Activated CD4-positive, alpha-beta memory T cell treated with anti-CD3 and anti-CD28 coated beads, Interleukin-2, amount 10 ng/mL, durations not matched to agents 7 days and 5 days (primary cell): ENCODE measurements around the gene CD38. TPM values are rescaled to one million over a fixed set of nuclear protein-coding genes. Genes with fewer than 3 reads are reported as not detected.
"Not testable (repeated sequence)": the region's sequence is repeated elsewhere in the genome, so short reads cannot be mapped to it uniquely, and the experiment has no call there.

Experiments used
- CTCF ChIA-PET: fragments of 350-600 bp; sonication (Branson Sonifier 250); formaldehyde crosslinking; loops from one replicate; lab custom pipeline; 2021; ENCODE audit warnings: antibody characterized with exemption, inconsistent platforms; lab: Charles Lee
- POLR2A ChIA-PET: fragments of 350-600 bp; sonication (Branson Sonifier 250); formaldehyde crosslinking; loops from one replicate; lab custom pipeline; 2021; ENCODE audit warnings: antibody characterized with exemption; lab: Charles Lee
- DNase-seq: peaks from one replicate; pipeline ENCODE4 v3.0.0-alpha.2; 2020
- H3K27ac Mint-ChIP-seq: one replicate; pipeline ENCODE4 v1.8.0; 2021; ENCODE audit warnings: mild to moderate bottlenecking, mixed read lengths
- H3K27me3 Mint-ChIP-seq: one replicate; pipeline ENCODE4 v1.8.0; 2021; ENCODE audit warnings: mixed read lengths
- H3K36me3 Mint-ChIP-seq: one replicate; pipeline ENCODE4 v1.8.0; 2021; ENCODE audit warnings: low read depth, mixed read lengths
- H3K4me1 Mint-ChIP-seq: one replicate; pipeline ENCODE4 v1.8.0; 2021; ENCODE audit warnings: mixed read lengths
- H3K4me3 Mint-ChIP-seq: one replicate; pipeline ENCODE4 v1.8.0; 2021; ENCODE audit warnings: mild to moderate bottlenecking, mixed read lengths
- H3K9me3 Mint-ChIP-seq: one replicate; pipeline ENCODE4 v1.8.0; 2021; ENCODE audit warnings: mixed read lengths
- total RNA-seq, 2 experiments: library from RNA; stranded (reverse); gene quantifications; one replicate each; pipeline ENCODE4 v1.2.3, GENCODE V29; 2021

Gene CD38
- total RNA-seq, 2 experiments from 2014 or later = 128 TPM

DNA sequence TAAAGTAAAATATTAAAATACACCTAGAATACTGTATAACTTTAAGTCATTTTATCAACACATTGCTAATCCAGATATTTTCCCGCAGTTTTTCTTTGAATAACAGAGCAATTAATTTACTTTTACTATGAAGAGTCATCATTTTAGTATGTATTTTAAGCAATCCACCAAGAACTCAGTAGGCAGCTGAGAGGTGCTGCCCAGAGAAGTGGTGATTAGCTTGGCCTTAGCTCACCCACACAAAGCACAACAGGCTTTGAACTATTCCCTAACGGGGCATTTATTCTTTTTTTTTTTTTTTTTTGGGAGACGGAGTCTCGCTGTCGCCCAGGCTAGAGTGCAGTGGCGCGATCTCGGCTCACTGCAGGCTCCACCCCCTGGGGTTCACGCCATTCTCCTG is 74.4 kb downstream of the CD38 start:
- peaks cover 4% of the 10 kb centered on the region for H3K4me1 Mint-ChIP-seq
- H3K27me3 Mint-ChIP-seq = no peaks in the 10 kb centered on the region
- H3K27ac Mint-ChIP-seq = no peak overlapping the region
- CTCF ChIA-PET = no interaction called here
- POLR2A ChIA-PET = no interaction called here
- H3K4me3 Mint-ChIP-seq = no peak overlapping the region
- H3K9me3 Mint-ChIP-seq = no peaks in the 10 kb centered on the region
- no peak for DNase-seq
- peaks cover 55% of the 10 kb centered on the region for H3K36me3 Mint-ChIP-seq

DNA sequence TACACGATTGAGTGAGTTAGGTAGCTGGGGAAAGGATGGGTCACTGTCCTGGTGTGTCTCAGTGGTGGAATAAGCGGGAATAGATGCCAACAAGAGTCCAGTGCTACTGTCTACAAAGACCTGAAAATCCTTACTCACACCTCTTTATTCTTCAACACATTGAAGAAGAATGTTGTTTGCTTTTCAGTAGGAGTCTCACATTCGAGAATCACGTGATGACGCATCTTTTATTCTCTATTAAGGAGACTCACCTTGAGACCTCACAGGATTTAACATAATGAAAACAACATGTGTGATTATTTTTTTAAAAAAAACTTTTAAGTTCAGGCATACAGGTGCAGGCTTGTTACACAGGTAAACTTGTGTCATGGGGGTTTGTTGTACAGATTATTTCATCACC is 75.2 kb downstream of the CD38 start:
- Mint-ChIP-seq H3K27me3 (peaks cover 1% of the 10 kb centered on the region), H3K36me3 (peaks cover 47% of the 10 kb centered on the region), H3K27ac (no peak overlapping the region), H3K9me3 (no peaks in the 10 kb centered on the region), H3K4me1 (peaks cover 2% of the 10 kb centered on the region), H3K4me3 (no peak overlapping the region)
- CTCF ChIA-PET = no interaction called here
- POLR2A ChIA-PET = no interaction called here
- no peak for DNase-seq

- H3K9me3 Mint-ChIP-seq = no peaks in the 10 kb centered on the region
- peaks cover 8% of the 10 kb centered on the region for H3K27me3 Mint-ChIP-seq
- no peak for DNase-seq
- ChIA-PET POLR2A (no interaction called here), CTCF (interaction anchor here (0.8 to 1.1 kb wide), 2 partner anchors 24 to 51 kb away, joined by 3 to 4 read pairs; no protein-coding TSS in a partner anchor)
- no peaks in the 10 kb centered on the region for H3K4me1 Mint-ChIP-seq
- no peak overlapping the region for H3K27ac Mint-ChIP-seq
- H3K4me3 Mint-ChIP-seq = no peak overlapping the region
- peaks cover 21% of the 10 kb centered on the region for H3K36me3 Mint-ChIP-seq
Observed at GRCh38 chr4:15855804-15856475, 77.8 kb downstream of the CD38 start.

GRCh38 chr4:15861198-15861597 is 83.1 kb downstream of the CD38 start:
- DNase-seq, H3K9me3 Mint-ChIP-seq, H3K27ac Mint-ChIP-seq, H3K4me1 Mint-ChIP-seq, POLR2A ChIA-PET, H3K36me3 Mint-ChIP-seq, H3K4me3 Mint-ChIP-seq: not testable (repeated sequence)
- CTCF ChIA-PET = interaction anchor here (1.0 kb wide), 1 partner anchor 95 kb away, joined by 3 read pairs; no protein-coding TSS in a partner anchor
- peaks cover 14% of the 10 kb centered on the region for H3K27me3 Mint-ChIP-seq

DNA sequence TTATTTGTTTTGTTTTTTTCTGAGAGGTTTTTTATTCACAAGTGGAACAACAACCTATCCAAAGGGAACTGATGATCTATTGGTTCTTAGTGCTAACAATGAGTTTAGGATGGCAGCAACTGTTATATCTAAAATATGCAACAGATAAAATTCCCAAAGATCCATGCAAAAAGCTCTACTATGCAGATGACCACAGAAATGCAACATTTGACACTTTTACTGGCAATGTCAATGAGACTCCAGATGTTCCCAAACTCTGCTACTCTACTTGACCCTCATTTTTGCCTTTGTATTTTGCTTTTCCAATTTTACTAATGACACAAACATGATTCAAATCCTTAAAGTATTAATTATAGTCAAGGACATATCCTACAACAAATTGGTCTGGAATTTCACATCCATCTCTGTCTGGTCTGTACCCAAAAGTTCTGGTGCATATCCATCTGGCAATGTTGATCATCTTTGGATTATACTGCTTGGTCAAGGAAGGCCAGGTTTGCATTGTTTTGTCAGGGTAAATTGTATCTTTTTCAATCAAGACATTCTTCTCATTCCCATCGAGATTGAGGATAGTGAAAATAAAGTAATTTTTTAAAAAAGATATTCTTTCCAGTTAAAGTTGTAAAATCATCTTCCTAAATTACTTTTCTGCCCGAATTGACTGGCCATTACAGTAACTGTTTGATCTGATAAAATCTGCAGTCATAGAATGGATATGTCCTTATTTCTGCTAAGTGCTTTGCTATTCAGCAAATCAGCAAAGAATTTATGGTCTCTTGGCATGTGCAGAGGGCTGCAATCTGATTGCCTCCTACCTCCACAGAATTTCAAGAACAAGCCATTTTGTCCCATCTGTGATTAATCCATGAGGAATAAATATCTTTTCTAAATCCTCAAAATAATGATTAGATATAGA is 86.8 kb downstream of the CD38 start:
- Mint-ChIP-seq H3K27ac (no peak overlapping the region), H3K4me1 (no peaks in the 10 kb centered on the region), H3K9me3 (no peaks in the 10 kb centered on the region), H3K36me3 (no peaks in the 10 kb centered on the region), H3K4me3 (no peak overlapping the region), H3K27me3 (peaks cover 12% of the 10 kb centered on the region)
- DNase-seq = no peak
- ChIA-PET CTCF (interaction anchor here (1.9 kb wide), 1 partner anchor 18 kb away, joined by 7 read pairs; no protein-coding TSS in a partner anchor), POLR2A (no interaction called here)

DNA sequence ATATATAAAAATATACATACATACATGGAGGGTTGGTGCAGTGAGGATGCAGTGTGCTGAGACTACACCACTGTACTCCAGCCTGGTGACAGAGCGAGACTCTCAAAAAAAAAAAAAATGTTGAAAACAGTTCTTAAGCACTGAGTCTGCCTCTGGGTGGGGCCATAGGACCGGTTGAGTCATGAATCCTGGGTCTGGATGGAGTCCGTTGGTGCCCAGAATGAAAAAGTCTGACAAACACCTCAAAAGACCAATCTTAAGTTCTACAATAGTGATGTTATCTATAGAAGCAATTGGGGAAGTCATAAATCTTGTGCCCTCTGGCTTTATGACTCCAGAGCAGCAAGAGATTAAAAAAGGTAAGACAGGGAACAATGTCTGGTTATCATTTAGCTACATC is 90.0 kb downstream of the CD38 start:
- POLR2A ChIA-PET = no interaction called here
- H3K4me1 Mint-ChIP-seq = no peaks in the 10 kb centered on the region
- no peak overlapping the region for H3K27ac Mint-ChIP-seq
- CTCF ChIA-PET = interaction anchor here (1.0 kb wide), 1 partner anchor 14 kb away, joined by 3 read pairs; no protein-coding TSS in a partner anchor
- H3K9me3 Mint-ChIP-seq = no peaks in the 10 kb centered on the region
- no peaks in the 10 kb centered on the region for H3K36me3 Mint-ChIP-seq
- DNase-seq = no peak
- peaks cover 20% of the 10 kb centered on the region for H3K27me3 Mint-ChIP-seq
- no peak overlapping the region for H3K4me3 Mint-ChIP-seq

DNA sequence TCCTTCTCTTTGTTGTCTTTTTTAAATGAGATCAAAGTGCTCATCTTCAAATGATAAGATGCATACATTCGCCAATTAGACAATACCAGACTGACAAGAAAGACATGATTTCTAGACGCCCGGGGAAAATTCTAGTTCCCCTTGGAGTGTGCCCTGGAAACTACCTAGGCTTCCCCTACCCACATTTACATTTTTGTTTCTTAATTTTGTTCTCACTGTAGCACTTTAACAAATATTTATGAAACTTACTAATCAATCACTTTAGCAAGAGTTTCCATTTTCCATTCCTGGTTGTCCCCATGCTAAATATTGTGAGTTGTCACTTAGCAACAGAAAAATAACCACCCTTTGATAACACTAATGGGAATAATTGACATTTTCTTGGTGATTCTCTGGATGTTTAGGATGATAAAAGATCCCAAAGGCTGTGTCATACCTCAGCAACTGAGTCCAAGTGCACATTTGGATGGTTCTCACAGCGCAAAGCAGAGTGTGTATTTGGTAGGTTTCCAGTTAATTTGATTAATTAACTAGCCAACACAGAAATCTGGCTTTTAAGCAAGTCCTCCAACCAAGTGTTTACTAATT is 90.8 kb downstream of the CD38 start:
- ChIA-PET CTCF (interaction anchor here (1.0 kb wide), 1 partner anchor 14 kb away, joined by 3 read pairs; no protein-coding TSS in a partner anchor), POLR2A (no interaction called here)
- no peaks in the 10 kb centered on the region for H3K4me1 Mint-ChIP-seq
- no peak for DNase-seq
- H3K36me3 Mint-ChIP-seq = no peaks in the 10 kb centered on the region
- H3K9me3 Mint-ChIP-seq = no peaks in the 10 kb centered on the region
- H3K27me3 Mint-ChIP-seq = peaks cover 20% of the 10 kb centered on the region
- H3K27ac Mint-ChIP-seq = no peak overlapping the region
- no peak overlapping the region for H3K4me3 Mint-ChIP-seq

DNA sequence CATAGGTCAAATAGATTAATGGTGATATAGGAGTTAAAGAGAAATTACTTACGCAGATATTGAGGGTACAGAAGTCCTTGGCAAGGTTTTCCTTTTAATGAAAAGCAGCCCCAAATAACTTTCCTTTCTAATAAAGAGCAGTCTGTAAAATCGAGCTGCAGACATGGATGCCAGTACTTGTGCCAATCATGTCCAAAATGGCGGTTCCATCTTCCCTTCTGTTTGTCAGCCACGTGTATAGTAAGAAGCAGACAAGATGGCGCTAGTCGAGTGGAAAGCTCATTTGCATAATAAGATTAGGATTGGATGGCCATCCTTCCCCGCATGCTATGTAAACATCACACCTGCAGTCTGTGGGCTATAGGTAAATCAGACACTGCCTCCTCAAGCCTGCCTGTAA is 92.0 kb downstream of the CD38 start:
- no peak overlapping the region for H3K27ac Mint-ChIP-seq
- POLR2A ChIA-PET = interaction anchor here (0.9 kb wide), 1 partner anchor 11 kb away, joined by 3 read pairs; no protein-coding TSS in a partner anchor
- CTCF ChIA-PET = interaction anchor here (1.3 kb wide), 1 partner anchor 13 kb away, joined by 4 read pairs; no protein-coding TSS in a partner anchor
- no peak for DNase-seq
- no peaks in the 10 kb centered on the region for H3K36me3 Mint-ChIP-seq
- no peaks in the 10 kb centered on the region for H3K4me1 Mint-ChIP-seq
- H3K9me3 Mint-ChIP-seq = no peaks in the 10 kb centered on the region
- H3K4me3 Mint-ChIP-seq = no peak overlapping the region
- H3K27me3 Mint-ChIP-seq = peaks cover 20% of the 10 kb centered on the region

DNA sequence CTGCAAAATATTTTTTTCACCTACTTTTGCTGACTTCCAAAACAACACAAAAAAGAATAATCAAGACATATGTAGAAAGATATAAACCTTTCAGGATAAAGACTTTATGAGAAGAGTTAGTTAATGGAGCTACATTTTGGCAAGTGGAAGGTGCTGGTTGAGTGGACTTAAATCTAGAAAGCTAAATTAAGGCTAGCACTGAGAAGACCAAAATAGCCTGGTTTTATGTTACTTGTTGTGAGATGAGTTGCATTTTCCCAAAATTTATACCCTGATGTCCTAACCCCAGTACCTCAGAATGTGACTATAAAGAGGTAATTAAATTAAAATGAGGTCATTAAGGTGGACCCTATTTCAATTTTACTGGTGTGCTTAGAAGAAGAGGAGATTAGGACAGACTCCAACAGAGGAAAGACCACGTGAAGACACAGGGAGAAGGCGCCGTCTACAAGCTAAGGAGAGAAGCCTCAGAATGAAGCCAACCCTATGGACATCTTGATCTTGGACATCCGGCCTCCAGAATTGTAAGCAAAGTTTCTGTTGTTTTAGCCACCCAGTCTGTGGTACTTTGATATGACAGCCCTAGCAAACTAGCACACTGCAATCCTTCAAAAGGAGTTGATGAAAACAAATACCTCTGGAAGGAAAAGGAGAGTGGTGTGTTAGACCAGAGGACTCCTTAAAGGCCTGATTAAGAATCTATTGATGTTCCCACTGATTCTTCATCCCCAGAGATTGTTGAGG is 93.0 kb downstream of the CD38 start:
- Mint-ChIP-seq H3K27me3 (peaks cover 20% of the 10 kb centered on the region), H3K4me1 (no peaks in the 10 kb centered on the region), H3K9me3 (no peaks in the 10 kb centered on the region), H3K36me3 (no peaks in the 10 kb centered on the region), H3K4me3 (no peak overlapping the region), H3K27ac (no peak overlapping the region)
- POLR2A ChIA-PET = interaction anchor here (0.9 kb wide), 1 partner anchor 12 kb away, joined by 3 read pairs; no protein-coding TSS in a partner anchor
- CTCF ChIA-PET = interaction anchor here (1.3 kb wide), 1 partner anchor 12 kb away, joined by 4 read pairs; no protein-coding TSS in a partner anchor
- no peak for DNase-seq

GRCh38 chr4:15873117-15873516 is 95.0 kb downstream of the CD38 start:
- ChIA-PET CTCF (interaction anchor here (2.2 kb wide), 1 partner anchor 10 kb away, joined by 9 read pairs; no protein-coding TSS in a partner anchor), POLR2A (no interaction called here)
- no peaks in the 10 kb centered on the region for H3K36me3 Mint-ChIP-seq
- H3K9me3 Mint-ChIP-seq = peaks cover 2% of the 10 kb centered on the region
- no peaks in the 10 kb centered on the region for H3K4me1 Mint-ChIP-seq
- DNase-seq = no peak
- H3K27me3 Mint-ChIP-seq = peaks cover 18% of the 10 kb centered on the region
- no peak overlapping the region for H3K27ac Mint-ChIP-seq
- H3K4me3 Mint-ChIP-seq = no peak overlapping the region

- no peaks in the 10 kb centered on the region for H3K4me1 Mint-ChIP-seq
- POLR2A ChIA-PET = no interaction called here
- H3K27me3 Mint-ChIP-seq = peaks cover 18% of the 10 kb centered on the region
- no peak overlapping the region for H3K4me3 Mint-ChIP-seq
- H3K36me3 Mint-ChIP-seq = no peaks in the 10 kb centered on the region
- no peak overlapping the region for H3K27ac Mint-ChIP-seq
- CTCF ChIA-PET = no interaction called here
- peaks cover 5% of the 10 kb centered on the region for H3K9me3 Mint-ChIP-seq
- no peak for DNase-seq
Observed at GRCh38 chr4:15874671-15875070, 96.5 kb downstream of the CD38 start.
